NCI-H2029 treated with DMSO at 0.1 percent for 48 hours (cell line): ENCODE data around the gene NFE2L2.
"Not testable (repeated sequence)": the region's sequence is repeated elsewhere in the genome, so short reads cannot be mapped to it uniquely, and the experiment has no call there.

Source experiments
- DNase-seq: peaks from one replicate; lab custom pipeline; 2025; lab: John Stamatoyannopoulos, UW

NFE2L2 gene

GRCh38 chr2:177256026-177256425 lies 8.5 kb downstream of the NFE2L2 start:
- no peak for DNase-seq

GRCh38 chr2:177255227-177255601 lies 9.3 kb downstream of the NFE2L2 start:
- no peak for DNase-seq

- no peak for DNase-seq
Observed at GRCh38 chr2:177254433-177255226, 9.9 kb downstream of the NFE2L2 start.

GRCh38 chr2:177253704-177254103 lies 10.8 kb downstream of the NFE2L2 start:
- no peak for DNase-seq

- DNase-seq: no peak
Observed at GRCh38 chr2:177252808-177253531, 11.6 kb downstream of the NFE2L2 start.

GRCh38 chr2:177251165-177251542 lies 13.4 kb downstream of the NFE2L2 start:
- DNase-seq: no peak

- DNase-seq: no peak
Observed at GRCh38 chr2:177250461-177250860, 14.1 kb downstream of the NFE2L2 start.

- DNase-seq: no peak
Observed at GRCh38 chr2:177249038-177249437, 15.5 kb downstream of the NFE2L2 start.

GRCh38 chr2:177247693-177248262 lies 16.7 kb downstream of the NFE2L2 start:
- no peak for DNase-seq

- not testable (repeated sequence) for DNase-seq
Observed at GRCh38 chr2:177246523-177247030, 17.9 kb downstream of the NFE2L2 start.

- no peak for DNase-seq
Observed at GRCh38 chr2:177246000-177246399, 18.5 kb downstream of the NFE2L2 start.

- DNase-seq: no peak
Observed at GRCh38 chr2:177245010-177245422, 19.5 kb downstream of the NFE2L2 start.

- DNase-seq: no peak
Observed at GRCh38 chr2:177244244-177244771, 20.2 kb downstream of the NFE2L2 start.

- DNase-seq: no peak
Observed at GRCh38 chr2:177243476-177243875, 21.1 kb downstream of the NFE2L2 start.

GRCh38 chr2:177243073-177243472 lies 21.5 kb downstream of the NFE2L2 start:
- no peak for DNase-seq

- DNase-seq: peak; percentile 63
Observed at GRCh38 chr2:177242121-177242987, 22.2 kb downstream of the NFE2L2 start.

GRCh38 chr2:177241711-177242120 lies 22.8 kb downstream of the NFE2L2 start:
- DNase-seq: no peak

- peak; percentile 49 for DNase-seq
Observed at GRCh38 chr2:177239932-177240630, 24.4 kb downstream of the NFE2L2 start.

GRCh38 chr2:177239053-177239452 lies 25.5 kb downstream of the NFE2L2 start:
- DNase-seq: no peak

- no peak for DNase-seq
Observed at GRCh38 chr2:177237932-177238331, 26.6 kb downstream of the NFE2L2 start.

- no peak for DNase-seq
Observed at GRCh38 chr2:177235855-177236437, 28.6 kb downstream of the NFE2L2 start.
